CD1c-positive myeloid dendritic cell (primary cell): Measurements from ENCODE around the gene FCHO1.

Experiments
- DNase-seq: peaks from one replicate; pipeline ENCODE4 v3.0.0-alpha.2; 2016; ENCODE audit errors: extremely low spot score

The FCHO1 gene

GRCh38 chr19:17735410-17735809 lies 15.9 kb upstream of the FCHO1 start:
- DNase-seq = no peak

- DNase-seq = no peak
These were observed 13.6 kb upstream of the FCHO1 start for GRCh38 chr19:17737690-17738153.

GRCh38 chr19:17739121-17739875 lies 12.0 kb upstream of the FCHO1 start:
- peak; percentile 96 for DNase-seq

GRCh38 chr19:17741456-17741855 lies 9.8 kb upstream of the FCHO1 start:
- no peak for DNase-seq

GRCh38 chr19:17743874-17744580 lies 7.2 kb upstream of the FCHO1 start:
- peak; percentile 87 for DNase-seq

- peak; percentile 98 for DNase-seq
These were observed 3.8 kb upstream of the FCHO1 start for GRCh38 chr19:17747205-17748098.

- no peak for DNase-seq
These were observed 2.2 kb upstream of the FCHO1 start for GRCh38 chr19:17748884-17749638.

GRCh38 chr19:17749912-17750317 lies 1.4 kb upstream of the FCHO1 start:
- DNase-seq = peak; percentile 24

- DNase-seq = peak; percentile 76
These were observed 616 bp downstream of the FCHO1 start for GRCh38 chr19:17751912-17752273.

GRCh38 chr19:17752865-17753639 lies 1.8 kb downstream of the FCHO1 start:
- DNase-seq = no peak

GRCh38 chr19:17753976-17754375 lies 2.7 kb downstream of the FCHO1 start:
- no peak for DNase-seq

- DNase-seq = peak; percentile 60
These were observed 3.6 kb downstream of the FCHO1 start for GRCh38 chr19:17754634-17755442.

- DNase-seq = no peak
These were observed 4.2 kb downstream of the FCHO1 start for GRCh38 chr19:17755443-17755890.

GRCh38 chr19:17755977-17756670 lies 4.8 kb downstream of the FCHO1 start:
- no peak for DNase-seq

- no peak for DNase-seq
These were observed 5.8 kb downstream of the FCHO1 start for GRCh38 chr19:17757125-17757524.

- DNase-seq = no peak
These were observed 7.2 kb downstream of the FCHO1 start for GRCh38 chr19:17758515-17758914.

GRCh38 chr19:17761148-17761547 lies 9.9 kb downstream of the FCHO1 start:
- no peak for DNase-seq

- peak; percentile 51 for DNase-seq
These were observed 11.4 kb downstream of the FCHO1 start for GRCh38 chr19:17762505-17763229.
